MM.1S (cell line): Measurements from ENCODE around the gene TRIM8.

Source experiments
- DNase-seq: peaks from one replicate; pipeline ENCODE4 v3.0.0-alpha.2; 2015
- H2AFZ ChIP-seq: fragments of 300-600 bp; sonication (generic); 2 replicates; pipeline ENCODE4 v1.6.0; 2016; ENCODE audit warnings: antibody characterized with exemption, low read length
- H3F3A ChIP-seq: fragments of 300-600 bp; sonication (generic); 2 replicates; pipeline ENCODE4 v1.6.1; 2016; ENCODE audit warnings: mild to moderate bottlenecking, antibody characterized with exemption, low read length, moderate library complexity, mixed read lengths; ENCODE audit not compliant: insufficient read depth
- H3K27ac ChIP-seq: fragments of 300-600 bp; sonication (generic); 2 replicates; pipeline ENCODE4 v1.5.1; 2016; ENCODE audit warnings: mild to moderate bottlenecking, low read length
- H3K27me3 ChIP-seq: fragments of 300-600 bp; sonication (generic); replicated peaks from 2 replicates; pipeline ENCODE4 v1.6.0; 2016; ENCODE audit warnings: low read length; ENCODE audit not compliant: insufficient read depth
- H3K36me3 ChIP-seq: fragments of 300-600 bp; sonication (generic); replicated peaks from 2 replicates; pipeline ENCODE4 v1.6.1; 2016; ENCODE audit warnings: mild to moderate bottlenecking, low read length, mixed read lengths; ENCODE audit not compliant: insufficient read depth
- H3K4me1 ChIP-seq: fragments of 300-600 bp; sonication (generic); 2 replicates; pipeline ENCODE4 v1.6.1; 2016; ENCODE audit warnings: low read length, mixed read lengths
- H3K4me2 ChIP-seq: fragments of 300-600 bp; sonication (generic); 2 replicates; pipeline ENCODE4 v1.6.0; 2016; ENCODE audit warnings: low read depth, low read length
- H3K4me3 ChIP-seq: fragments of 300-600 bp; sonication (generic); 2 replicates; pipeline ENCODE4 v1.5.1; 2016; ENCODE audit warnings: low read length, mixed read lengths
- H3K79me2 ChIP-seq: fragments of 300-600 bp; sonication (generic); 2 replicates; pipeline ENCODE4 v1.6.1; 2016; ENCODE audit warnings: mixed run types, low read length, mixed read lengths
- H3K9ac ChIP-seq: fragments of 300-600 bp; sonication (generic); 2 replicates; pipeline ENCODE4 v1.6.1; 2016; ENCODE audit warnings: low read length, mixed read lengths
- H3K9me2 ChIP-seq: fragments of 300-600 bp; sonication (generic); replicated peaks from 2 replicates; pipeline ENCODE4 v1.6.1; 2016; ENCODE audit warnings: mild to moderate bottlenecking, low read length, mixed read lengths; ENCODE audit not compliant: insufficient read depth
- H3K9me3 ChIP-seq: fragments of 300-600 bp; sonication (generic); replicated peaks from 2 replicates; pipeline ENCODE4 v1.6.1; 2016; ENCODE audit warnings: mild to moderate bottlenecking, low read length, mixed read lengths; ENCODE audit not compliant: insufficient read depth
- H4K20me1 ChIP-seq: fragments of 300-600 bp; sonication (generic); 2 replicates; pipeline ENCODE4 v1.6.1; 2016; ENCODE audit warnings: mild to moderate bottlenecking, low read length, moderate library complexity, mixed read lengths; ENCODE audit not compliant: insufficient read depth
- CTCF ChIP-seq: fragments of 300-600 bp; sonication (generic); IDR thresholded peaks from 2 replicates; pipeline ENCODE4 v1.5.1; 2016; ENCODE audit warnings: antibody characterized with exemption, low read length, mixed read lengths
- EZH2 ChIP-seq: fragments of 300-600 bp; sonication (generic); optimal IDR thresholded peaks from 2 replicates; pipeline ENCODE3; 2017; ENCODE audit warnings: low read depth, mild to moderate bottlenecking, antibody characterized with exemption, low read length, mixed read lengths
- EZH2phosphoT487 ChIP-seq: fragments of 300-600 bp; sonication (generic); IDR thresholded peaks from 2 replicates; pipeline ENCODE4 v1.6.1; 2018; ENCODE audit warnings: antibody characterized with exemption, low read length

The TRIM8 gene

GRCh38 chr10:102676534-102677315 lies 32.4 kb downstream of the TRIM8 start:
- no peak for DNase-seq
- Histone ChIP-seq H3K4me1 (no peaks in the 10 kb centered on the region), H3K9me3 (no peaks in the 10 kb centered on the region), H3K4me3 (no peak overlapping the region), H3K27me3 (no peaks in the 10 kb centered on the region), H3K9me2 (no peaks in the 10 kb centered on the region), H3K36me3 (no peaks in the 10 kb centered on the region), H3K9ac (no peak overlapping the region), H4K20me1 (no peaks in the 10 kb centered on the region), H3K27ac (no peak overlapping the region; the same call in 1 of the 2 replicates), H3F3A (0 out of 2 replicates have a peak, but pooled peaks cover 4% of the 10 kb centered on the region), H2AFZ (no peak overlapping the region), H3K79me2 (no peaks in the 10 kb centered on the region), H3K4me2 (peak overlapping the region; percentile 26; the same call in 1 of the 2 replicates)
- no peak for TF ChIP-seq EZH2
- no peak for TF ChIP-seq CTCF
- TF ChIP-seq EZH2phosphoT487: no peak

GRCh38 chr10:102677331-102678067 lies 33.2 kb downstream of the TRIM8 start:
- H4K20me1 ChIP-seq: no peaks in the 10 kb centered on the region
- H3K4me1 ChIP-seq: no peaks in the 10 kb centered on the region
- TF ChIP-seq CTCF (no peak), EZH2 (no peak), EZH2phosphoT487 (no peak)
- no peaks in the 10 kb centered on the region for H3K27me3 ChIP-seq
- DNase-seq: no peak
- H3K79me2 ChIP-seq: no peaks in the 10 kb centered on the region
- H3K27ac ChIP-seq: no peak overlapping the region
- no peaks in the 10 kb centered on the region for H3K9me2 ChIP-seq
- H3K9me3 ChIP-seq: no peaks in the 10 kb centered on the region
- no peak overlapping the region for H3K4me2 ChIP-seq
- 0 out of 2 replicates have a peak, but pooled peaks cover 4% of the 10 kb centered on the region for H3F3A ChIP-seq
- H3K36me3 ChIP-seq: no peaks in the 10 kb centered on the region
- H2AFZ ChIP-seq: no peak overlapping the region
- H3K4me3 ChIP-seq: no peak overlapping the region
- no peak overlapping the region for H3K9ac ChIP-seq

- no peaks in the 10 kb centered on the region for H3K36me3 ChIP-seq
- TF ChIP-seq EZH2phosphoT487 (no peak), EZH2 (no peak)
- no peaks in the 10 kb centered on the region for H3K9me3 ChIP-seq
- DNase-seq: no peak
- no peaks in the 10 kb centered on the region for H4K20me1 ChIP-seq
- H3K4me2 ChIP-seq: no peak overlapping the region
- no peak overlapping the region for H3K4me3 ChIP-seq
- no peaks in the 10 kb centered on the region for H3K79me2 ChIP-seq
- 0 out of 2 replicates have a peak, but pooled peaks cover 4% of the 10 kb centered on the region for H3F3A ChIP-seq
- H3K4me1 ChIP-seq: no peaks in the 10 kb centered on the region
- H2AFZ ChIP-seq: no peak overlapping the region
- H3K9me2 ChIP-seq: no peaks in the 10 kb centered on the region
- H3K27me3 ChIP-seq: no peaks in the 10 kb centered on the region
- no peak overlapping the region for H3K9ac ChIP-seq
- H3K27ac ChIP-seq: no peak overlapping the region
Measured at GRCh38 chr10:102678068-102678400, 33.8 kb downstream of the TRIM8 start.
